Measurements from ENCODE around the gene SOS2.

GRCh38 chr14:50171895-50172294 is 59.5 kb downstream of the SOS2 start:
- TF ChIP-seq POLR2AphosphoS5 (IDR thresholded peaks at IDR 0.05; ENCODE audit: low read depth, low read length), result no peak
- TF ChIP-seq SPI1 (IDR thresholded peaks at IDR 0.05; ENCODE audit: low read depth, low read length), result no peak
- TF ChIP-seq POLR2A (IDR thresholded peaks at IDR 0.05; ENCODE audit: low read depth, low read length), result no peak
- no peak for TF ChIP-seq PAX5 (IDR thresholded peaks at IDR 0.05; ENCODE audit: insufficient read depth, low read length, severe bottlenecking)
- TF ChIP-seq TAF1 (IDR thresholded peaks at IDR 0.05; ENCODE audit: low read depth, low read length), result no peak
- no peak for TF ChIP-seq POU2F2 (IDR thresholded peaks at IDR 0.05; ENCODE audit: low read depth, low read length)

Data from GM12891 (cell line).